HG03196 (cell line): ENCODE results near the gene AP5Z1.

ENCODE experiments used
- ATAC-seq: cut with Tn5 transposase; IDR thresholded peaks from one replicate; pipeline ENCODE4 v1.9.1; 2021; ENCODE audit not compliant: unreplicated experiment

Gene AP5Z1

GRCh38 chr7:4745265-4745919 is 30.0 kb upstream of the AP5Z1 start:
- no peak for ATAC-seq

- peak; percentile 36 for ATAC-seq
Measured at GRCh38 chr7:4745971-4746919, 29.2 kb upstream of the AP5Z1 start.

- no peak for ATAC-seq
Measured at GRCh38 chr7:4747013-4747412, 28.4 kb upstream of the AP5Z1 start.

DNA sequence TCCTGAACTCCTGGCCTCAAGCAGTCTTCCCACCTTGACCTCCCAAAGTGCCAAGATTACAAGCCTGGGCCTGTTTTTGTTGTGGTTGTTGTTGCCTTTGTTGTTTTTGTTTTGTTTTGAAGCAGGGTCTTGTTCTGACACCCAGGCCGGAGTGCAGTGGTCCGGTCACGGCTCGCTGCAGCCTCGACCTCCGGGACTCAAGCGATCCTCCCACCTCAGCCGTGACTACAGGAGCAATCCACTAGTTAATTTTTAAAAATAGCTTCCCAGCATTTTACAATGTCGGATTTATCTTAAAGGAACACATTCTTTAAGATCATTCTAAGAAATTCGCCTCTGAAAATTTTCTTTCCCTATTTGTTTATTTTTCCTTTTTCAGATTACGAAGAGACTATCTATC is 27.7 kb upstream of the AP5Z1 start:
- ATAC-seq: no peak

DNA sequence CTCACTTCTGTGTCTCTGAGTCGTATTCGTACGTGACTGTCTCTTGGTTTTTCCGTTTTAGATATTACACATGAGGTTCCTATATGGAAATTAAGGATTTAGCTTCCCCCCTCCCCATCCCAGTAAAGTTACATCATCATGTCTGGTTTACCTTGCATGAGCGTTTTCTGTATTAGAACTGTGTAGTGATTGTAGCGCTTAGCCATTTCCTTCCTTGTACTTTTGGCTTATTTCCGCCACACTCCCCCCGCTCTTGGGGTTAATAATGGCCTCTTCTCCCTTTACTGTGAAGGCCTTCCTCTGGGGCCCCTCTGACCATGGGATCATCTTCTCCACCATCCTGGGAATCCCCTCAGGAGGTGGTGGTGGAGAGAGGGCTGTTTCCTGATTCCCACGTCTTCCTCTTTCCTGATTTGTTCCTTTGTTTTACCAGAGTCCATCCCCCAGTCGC is 27.2 kb upstream of the AP5Z1 start:
- no peak for ATAC-seq

DNA sequence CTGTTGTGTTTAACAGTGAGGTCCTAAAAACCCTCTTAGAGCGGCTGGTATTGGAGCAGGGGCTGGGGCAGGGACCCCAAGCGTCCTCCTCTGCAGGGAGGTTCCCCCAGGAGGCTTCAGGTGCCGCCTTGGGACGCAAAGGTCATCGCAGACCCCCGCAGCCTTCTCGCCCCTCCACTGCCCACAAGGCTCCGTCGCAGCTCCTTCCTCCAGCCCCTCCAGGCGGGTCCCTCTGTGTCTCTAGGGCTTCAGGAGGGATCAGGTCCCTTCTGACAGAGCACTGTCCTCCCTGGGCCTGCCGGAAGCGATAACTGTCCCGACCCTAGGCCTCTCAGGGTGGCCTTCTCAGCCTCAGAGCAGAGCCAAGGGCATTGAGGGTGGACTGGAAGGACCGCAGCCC is 26.1 kb upstream of the AP5Z1 start:
- ATAC-seq: no peak

DNA sequence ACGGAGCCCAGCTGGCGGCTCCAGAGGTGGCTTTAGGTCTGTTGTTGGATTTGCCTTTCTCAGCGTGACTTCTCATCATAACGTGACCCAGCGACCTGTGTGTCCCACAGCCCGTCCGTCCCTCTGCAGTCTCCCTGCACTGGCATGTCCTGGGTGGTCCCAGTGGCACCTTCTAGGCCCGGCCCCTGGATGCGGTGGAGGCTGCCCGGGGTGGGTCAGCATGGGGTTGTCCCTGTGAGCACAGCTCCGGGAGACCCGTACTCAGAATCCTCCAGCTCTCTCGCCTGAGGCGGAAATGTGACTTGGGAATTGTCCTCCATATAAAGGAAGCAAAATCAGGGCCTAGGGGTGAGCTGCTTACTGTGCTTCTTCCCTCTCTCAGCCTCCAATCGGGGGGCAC is 25.6 kb upstream of the AP5Z1 start:
- ATAC-seq: no peak

DNA sequence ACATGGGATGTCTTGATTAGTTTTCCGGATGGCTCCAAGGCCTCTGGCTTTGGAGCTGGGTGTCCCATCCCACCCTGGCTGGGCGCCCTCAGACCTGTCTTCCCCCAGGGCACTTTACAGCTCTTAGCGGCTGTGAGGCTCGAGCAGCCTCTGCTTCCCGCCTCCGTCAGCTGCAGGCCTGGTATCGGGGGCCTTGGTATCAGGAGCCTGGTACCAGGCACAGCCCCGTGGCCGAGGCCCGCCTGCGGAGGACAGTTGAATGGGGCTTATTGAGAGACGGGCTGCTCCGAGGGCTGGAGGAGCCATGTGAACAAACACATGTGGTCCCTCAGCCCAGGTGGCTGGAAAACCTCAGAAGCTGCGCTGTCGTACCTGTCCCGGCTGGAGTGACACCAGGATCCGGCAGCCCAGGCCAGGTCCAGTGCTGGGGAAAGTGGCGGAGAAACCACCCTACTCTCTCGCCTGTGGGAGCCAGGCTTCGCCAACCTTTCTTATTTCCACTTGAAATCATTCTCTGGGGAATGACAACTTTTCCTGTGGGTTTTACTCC is 23.9 kb upstream of the AP5Z1 start:
- ATAC-seq: no peak

- peak; percentile 55 for ATAC-seq
Measured at GRCh38 chr7:4753598-4754432, 21.6 kb upstream of the AP5Z1 start.

DNA sequence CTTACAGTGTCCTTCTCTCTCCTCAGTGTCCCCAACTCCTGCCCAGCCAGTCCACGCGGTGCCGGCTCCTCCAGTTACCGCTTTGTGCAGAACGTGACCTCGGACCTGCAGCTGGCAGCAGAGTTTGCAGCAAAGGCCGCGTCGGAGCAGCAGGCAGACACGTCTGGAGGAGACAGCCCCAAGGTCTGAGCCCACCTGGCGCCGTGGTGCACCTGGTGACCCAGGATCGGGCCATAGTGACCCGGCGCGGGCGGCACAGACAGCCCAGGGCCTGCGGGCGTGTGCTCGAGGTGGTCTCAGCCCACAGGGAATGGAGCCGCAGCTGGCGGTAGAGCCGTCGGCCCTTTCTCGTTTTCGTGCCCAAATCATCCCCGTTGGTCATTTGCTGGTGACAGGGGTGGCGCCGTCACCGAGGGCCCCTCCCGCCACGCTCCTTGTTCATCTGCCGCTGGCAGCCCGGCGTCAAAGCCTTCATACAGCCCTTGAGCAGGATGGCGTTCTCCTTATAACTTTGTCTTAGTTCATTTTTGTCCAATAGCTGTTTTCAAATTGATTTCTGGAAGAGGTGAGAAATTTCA is 20.9 kb upstream of the AP5Z1 start:
- no peak for ATAC-seq

DNA sequence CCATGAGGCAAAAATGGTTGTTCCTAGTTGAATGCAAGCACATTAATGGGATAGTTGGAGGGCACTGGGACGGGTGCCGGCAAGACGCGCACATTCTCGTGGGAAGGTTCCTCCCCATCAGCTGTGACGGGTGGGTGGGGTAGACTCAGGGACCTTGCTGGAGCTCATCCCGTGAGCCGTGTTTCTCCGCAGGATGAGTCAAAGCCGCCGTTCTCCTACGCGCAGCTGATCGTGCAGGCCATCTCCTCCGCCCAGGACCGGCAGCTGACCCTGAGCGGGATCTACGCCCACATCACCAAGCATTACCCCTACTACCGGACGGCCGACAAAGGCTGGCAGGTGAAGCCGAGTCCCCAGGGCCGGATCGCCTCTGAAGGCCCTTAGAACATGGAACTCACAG is 20.4 kb upstream of the AP5Z1 start:
- ATAC-seq: no peak

GRCh38 chr7:4758111-4758510 is 17.3 kb upstream of the AP5Z1 start:
- ATAC-seq: no peak

- ATAC-seq: no peak
Measured at GRCh38 chr7:4758791-4759190, 16.6 kb upstream of the AP5Z1 start.

GRCh38 chr7:4759211-4759610 is 16.2 kb upstream of the AP5Z1 start:
- no peak for ATAC-seq

DNA sequence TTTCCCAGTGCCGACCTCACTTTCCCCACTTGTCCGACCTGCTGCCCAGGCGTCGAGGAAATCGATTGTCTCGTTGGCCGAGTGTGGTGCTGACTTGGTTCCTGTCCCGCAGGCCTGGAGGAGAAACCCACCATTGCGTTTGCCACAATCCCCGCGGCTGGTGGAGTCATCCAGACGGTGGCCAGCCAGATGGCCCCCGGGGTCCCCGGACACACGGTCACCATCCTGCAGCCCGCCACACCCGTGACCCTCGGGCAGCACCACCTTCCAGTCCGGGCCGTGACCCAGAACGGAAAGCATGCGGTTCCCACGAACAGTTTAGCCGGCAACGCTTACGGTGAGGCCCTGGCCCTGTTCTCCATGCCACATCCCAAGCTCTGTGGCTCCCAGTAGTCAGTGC is 14.5 kb upstream of the AP5Z1 start:
- no peak for ATAC-seq

DNA sequence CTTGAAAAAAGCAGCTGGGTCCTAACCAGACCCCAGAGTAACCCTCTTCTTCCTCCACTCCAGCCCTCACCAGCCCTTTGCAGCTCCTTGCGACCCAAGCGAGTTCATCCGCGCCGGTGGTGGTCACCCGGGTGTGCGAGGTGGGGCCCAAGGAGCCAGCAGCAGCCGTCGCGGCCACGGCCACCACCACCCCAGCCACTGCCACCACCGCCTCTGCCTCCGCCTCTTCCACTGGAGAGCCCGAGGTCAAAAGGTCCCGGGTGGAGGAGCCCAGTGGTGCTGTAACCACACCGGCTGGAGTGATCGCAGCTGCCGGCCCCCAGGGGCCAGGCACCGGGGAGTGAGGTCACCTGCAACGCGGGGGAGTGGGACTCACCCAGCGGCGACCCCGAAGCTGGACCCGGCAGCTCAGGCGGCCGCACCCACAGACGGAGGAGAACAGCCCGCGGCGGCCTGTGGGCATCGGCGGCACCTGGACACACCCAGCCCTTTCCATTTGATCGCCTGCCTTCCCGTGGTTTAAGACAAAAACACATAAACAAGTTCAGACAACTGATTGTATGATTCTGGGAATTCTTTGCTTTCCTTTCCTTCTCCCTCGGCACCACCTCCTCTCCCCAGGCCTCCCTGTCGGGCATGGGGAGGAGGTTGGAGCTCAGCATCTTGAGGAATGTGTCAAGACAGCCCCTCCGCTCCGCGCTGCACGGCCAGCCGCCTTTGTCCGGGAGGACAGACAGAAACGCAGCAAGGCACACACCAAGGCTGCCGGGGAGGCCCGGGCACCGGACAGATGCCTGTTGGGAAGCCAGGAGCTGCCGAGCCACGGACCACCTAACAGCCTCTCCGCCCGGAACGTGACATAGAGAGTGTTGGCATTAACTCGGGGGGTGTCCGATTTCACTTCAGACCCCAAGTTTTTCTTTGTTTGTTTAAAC is 13.0 kb upstream of the AP5Z1 start:
- no peak for ATAC-seq

GRCh38 chr7:4763091-4763793 is 12.2 kb upstream of the AP5Z1 start:
- no peak for ATAC-seq

DNA sequence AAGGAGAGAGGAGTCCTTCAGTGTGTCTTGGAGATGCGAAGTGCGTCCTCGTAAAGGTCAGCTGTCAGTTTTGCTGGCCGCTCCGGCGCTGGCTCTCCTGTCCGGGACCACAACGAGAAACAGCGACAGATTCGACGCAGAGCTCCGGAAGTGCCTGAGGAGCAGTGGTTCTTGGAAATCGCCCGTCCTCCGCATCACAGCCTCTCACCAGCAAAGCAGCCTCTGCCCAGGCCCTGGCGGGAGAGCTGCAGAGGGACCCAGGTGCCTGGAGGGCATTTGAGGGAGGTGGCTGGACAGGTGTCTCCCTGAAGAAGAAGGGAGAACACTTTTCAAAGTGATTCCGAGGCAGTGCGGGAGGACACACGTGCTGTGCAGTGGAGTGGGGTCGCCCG is 11.6 kb upstream of the AP5Z1 start:
- ATAC-seq: no peak

DNA sequence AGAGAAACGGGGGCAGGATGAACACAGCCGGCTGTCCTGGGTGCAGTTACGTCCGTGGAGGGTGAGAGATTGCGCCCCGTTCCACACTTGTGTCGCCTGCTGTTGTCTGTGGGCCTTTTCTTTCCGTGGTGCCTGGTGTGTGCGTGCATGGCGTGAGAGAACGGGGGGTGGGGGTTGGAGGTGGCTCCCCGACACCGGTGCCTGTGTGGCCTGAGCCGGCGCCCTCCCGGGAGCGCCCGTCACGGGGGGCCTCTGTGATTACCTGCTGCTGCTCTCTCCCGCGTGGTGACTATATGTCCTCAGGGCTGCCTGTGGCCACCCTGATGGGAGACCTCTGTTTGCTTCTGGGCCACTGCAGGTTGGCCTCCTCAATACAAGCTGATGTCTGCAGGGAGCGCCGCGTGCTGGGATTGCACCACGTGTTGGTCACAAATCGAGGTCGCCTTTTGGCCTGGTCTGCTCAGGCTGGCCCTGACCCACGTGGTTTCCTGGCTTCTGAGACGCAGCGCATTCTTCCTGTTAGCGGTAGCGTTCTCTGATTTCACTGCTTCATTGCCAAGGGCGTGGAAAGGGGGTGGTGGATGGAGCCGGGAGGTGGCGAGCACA is 10.9 kb upstream of the AP5Z1 start:
- no peak for ATAC-seq
